Osteocyte (in vitro differentiated cells): ENCODE data around the gene RABGAP1L. TPM values are rescaled to one million over a fixed set of nuclear protein-coding genes. Genes with fewer than 3 reads are reported as not detected.

ENCODE experiments used
- DNase-seq: peaks from one replicate; pipeline ENCODE4 v3.0.0; 2021; ENCODE audit warnings: mixed read lengths; ENCODE audit not compliant: unreplicated experiment; ENCODE audit errors: extremely low spot score
- H3K27ac Mint-ChIP-seq: one replicate; pipeline ENCODE4 v1.8.0; 2021; ENCODE audit warnings: mild to moderate bottlenecking, mixed read lengths; ENCODE audit not compliant: unreplicated experiment
- H3K27me3 Mint-ChIP-seq: one replicate; pipeline ENCODE4 v1.8.0; 2021; ENCODE audit warnings: mixed read lengths; ENCODE audit not compliant: unreplicated experiment
- H3K36me3 Mint-ChIP-seq: one replicate; pipeline ENCODE4 v1.8.0; 2021; ENCODE audit warnings: mixed read lengths; ENCODE audit not compliant: unreplicated experiment
- H3K4me1 Mint-ChIP-seq: one replicate; pipeline ENCODE4 v1.8.0; 2021; ENCODE audit warnings: mixed read lengths; ENCODE audit not compliant: unreplicated experiment
- H3K4me3 Mint-ChIP-seq: one replicate; pipeline ENCODE4 v1.8.0; 2021; ENCODE audit warnings: mild to moderate bottlenecking, moderate library complexity, mixed read lengths; ENCODE audit not compliant: unreplicated experiment
- H3K9me3 Mint-ChIP-seq: one replicate; pipeline ENCODE4 v1.8.0; 2021; ENCODE audit warnings: mixed read lengths; ENCODE audit not compliant: unreplicated experiment
- total RNA-seq: library from RNA; stranded (reverse); gene quantifications from 2 replicates; pipeline ENCODE4 v1.2.1, GENCODE V29; 2021
- TF ChIP-seq, protein P1 (sequence below): fragments of 200-600 bp; sonication (generic); IDR thresholded peaks from 2 replicates; pipeline ENCODE4 v1.5.0; 2021; ENCODE audit warnings: antibody characterized with exemption, mild to moderate bottlenecking, moderate library complexity

RABGAP1L gene
- total RNA-seq, 1 donor from 2014 or later = 29.3 TPM

DNA sequence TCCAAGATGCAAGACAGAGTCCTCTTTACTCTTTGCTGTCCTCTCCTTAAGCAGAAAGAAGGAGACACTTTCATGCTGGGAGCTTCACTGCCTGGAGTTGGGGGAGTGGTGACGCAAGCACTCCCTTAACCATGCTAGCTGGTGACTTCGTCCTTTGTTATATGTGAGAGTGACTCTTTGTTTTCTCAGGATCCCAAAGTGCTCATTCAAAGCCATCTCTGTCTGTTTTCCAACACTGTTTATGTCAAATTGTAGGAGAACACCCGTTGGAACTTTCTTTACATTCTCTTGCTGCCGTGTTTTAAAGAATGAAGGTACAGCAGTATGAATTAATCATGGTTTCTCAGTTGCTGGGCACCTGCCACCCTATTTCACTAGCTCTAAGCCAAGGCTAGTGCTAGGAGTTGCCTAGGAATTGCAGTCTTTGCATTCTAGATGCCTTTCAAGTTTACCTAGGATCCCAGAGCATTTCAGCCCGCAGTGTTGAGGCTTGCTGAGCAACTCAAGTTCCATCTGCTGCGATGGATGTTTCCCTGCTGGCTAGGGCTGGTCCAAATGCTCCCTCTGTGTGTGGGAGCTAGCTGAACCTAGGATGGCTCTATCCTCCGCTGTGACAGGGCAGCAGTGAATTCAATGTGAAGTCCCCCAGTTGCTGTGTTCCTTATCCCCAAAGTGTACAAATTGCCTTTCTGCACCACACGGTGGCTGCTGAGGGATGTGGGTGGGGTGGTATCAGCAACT lies 205.8 kb downstream of the RABGAP1L start:
- no peaks in the 10 kb centered on the region for H3K36me3 Mint-ChIP-seq
- no peaks in the 10 kb centered on the region for H3K4me1 Mint-ChIP-seq
- H3K9me3 Mint-ChIP-seq = peaks cover 11% of the 10 kb centered on the region
- no peak overlapping the region for H3K27ac Mint-ChIP-seq
- no peaks in the 10 kb centered on the region for H3K27me3 Mint-ChIP-seq
- DNase-seq = no peak
- H3K4me3 Mint-ChIP-seq = no peak overlapping the region
- TF ChIP-seq, protein P1, sequence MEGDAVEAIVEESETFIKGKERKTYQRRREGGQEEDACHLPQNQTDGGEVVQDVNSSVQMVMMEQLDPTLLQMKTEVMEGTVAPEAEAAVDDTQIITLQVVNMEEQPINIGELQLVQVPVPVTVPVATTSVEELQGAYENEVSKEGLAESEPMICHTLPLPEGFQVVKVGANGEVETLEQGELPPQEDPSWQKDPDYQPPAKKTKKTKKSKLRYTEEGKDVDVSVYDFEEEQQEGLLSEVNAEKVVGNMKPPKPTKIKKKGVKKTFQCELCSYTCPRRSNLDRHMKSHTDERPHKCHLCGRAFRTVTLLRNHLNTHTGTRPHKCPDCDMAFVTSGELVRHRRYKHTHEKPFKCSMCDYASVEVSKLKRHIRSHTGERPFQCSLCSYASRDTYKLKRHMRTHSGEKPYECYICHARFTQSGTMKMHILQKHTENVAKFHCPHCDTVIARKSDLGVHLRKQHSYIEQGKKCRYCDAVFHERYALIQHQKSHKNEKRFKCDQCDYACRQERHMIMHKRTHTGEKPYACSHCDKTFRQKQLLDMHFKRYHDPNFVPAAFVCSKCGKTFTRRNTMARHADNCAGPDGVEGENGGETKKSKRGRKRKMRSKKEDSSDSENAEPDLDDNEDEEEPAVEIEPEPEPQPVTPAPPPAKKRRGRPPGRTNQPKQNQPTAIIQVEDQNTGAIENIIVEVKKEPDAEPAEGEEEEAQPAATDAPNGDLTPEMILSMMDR = no peak

DNA sequence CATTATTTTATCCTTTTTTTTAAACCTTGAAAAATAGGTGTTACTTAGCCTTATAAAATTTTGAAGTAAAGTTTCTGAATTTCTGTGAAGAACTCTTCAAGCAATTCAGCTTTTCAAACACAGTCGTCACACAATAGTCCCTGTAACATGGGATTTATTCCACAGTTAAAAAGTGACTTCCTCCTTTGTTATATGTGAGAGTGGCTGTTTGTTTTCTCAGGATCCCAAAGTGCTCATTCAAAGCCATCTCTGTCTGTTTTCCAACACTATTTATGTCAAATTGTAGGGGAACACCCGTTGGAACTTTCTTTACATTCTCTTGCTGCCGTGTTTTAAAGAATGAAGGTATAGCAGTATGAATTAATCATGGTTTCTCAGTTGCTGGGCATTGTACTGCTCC lies 207.6 kb downstream of the RABGAP1L start:
- TF ChIP-seq, protein P1 = no peak
- no peaks in the 10 kb centered on the region for H3K4me1 Mint-ChIP-seq
- H3K4me3 Mint-ChIP-seq = no peak overlapping the region
- no peak for DNase-seq
- H3K9me3 Mint-ChIP-seq = peaks cover 11% of the 10 kb centered on the region
- no peaks in the 10 kb centered on the region for H3K27me3 Mint-ChIP-seq
- H3K27ac Mint-ChIP-seq = no peak overlapping the region
- H3K36me3 Mint-ChIP-seq = no peaks in the 10 kb centered on the region

DNA sequence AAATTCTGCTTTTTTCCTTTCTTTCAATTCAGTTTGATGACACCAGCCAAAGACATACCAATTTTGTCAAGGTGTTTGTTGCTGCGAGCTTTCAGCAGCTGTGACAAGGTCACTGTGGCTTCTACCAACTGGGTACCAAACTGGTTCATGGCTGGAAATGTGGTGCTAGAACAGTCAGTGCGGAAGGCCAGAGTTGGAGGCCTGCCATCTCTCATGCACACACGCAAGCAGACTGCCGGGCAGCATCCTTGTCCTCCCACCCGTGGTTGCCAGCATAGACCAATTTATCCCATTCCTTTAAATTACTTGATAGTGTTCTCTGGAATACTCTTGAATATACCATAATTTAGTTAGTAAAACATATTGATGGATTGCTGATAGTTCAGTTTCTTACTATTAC lies 208.6 kb downstream of the RABGAP1L start:
- no peak overlapping the region for H3K4me3 Mint-ChIP-seq
- TF ChIP-seq, protein P1 = no peak
- H3K27ac Mint-ChIP-seq = no peak overlapping the region
- DNase-seq = no peak
- no peaks in the 10 kb centered on the region for H3K27me3 Mint-ChIP-seq
- H3K36me3 Mint-ChIP-seq = no peaks in the 10 kb centered on the region
- H3K9me3 Mint-ChIP-seq = peaks cover 7% of the 10 kb centered on the region
- H3K4me1 Mint-ChIP-seq = no peaks in the 10 kb centered on the region

DNA sequence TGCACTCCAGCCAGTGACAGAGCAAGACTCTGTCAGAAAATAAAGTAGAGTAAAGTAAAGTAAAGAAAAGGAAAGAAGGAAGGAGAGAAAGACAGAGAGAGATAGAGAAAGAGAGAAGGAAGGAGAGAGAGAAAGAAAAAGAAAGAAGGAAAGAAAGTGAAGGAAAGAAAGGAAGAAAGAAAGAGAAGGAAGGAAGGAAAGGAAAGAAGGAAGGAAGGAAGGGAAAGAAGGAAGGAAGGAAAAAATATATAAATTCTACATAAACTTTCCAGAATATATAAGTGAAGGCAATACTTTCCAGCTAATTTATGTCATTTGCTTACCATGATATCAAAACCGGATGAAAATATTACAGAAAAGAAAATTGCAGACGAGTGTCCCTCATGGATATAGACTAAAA lies 216.7 kb downstream of the RABGAP1L start:
- H3K36me3 Mint-ChIP-seq = peaks cover 2% of the 10 kb centered on the region
- peaks cover 7% of the 10 kb centered on the region for H3K9me3 Mint-ChIP-seq
- TF ChIP-seq, protein P1 = no peak
- H3K4me1 Mint-ChIP-seq = no peaks in the 10 kb centered on the region
- no peak overlapping the region for H3K27ac Mint-ChIP-seq
- H3K4me3 Mint-ChIP-seq = no peak overlapping the region
- H3K27me3 Mint-ChIP-seq = no peaks in the 10 kb centered on the region
- no peak for DNase-seq

DNA sequence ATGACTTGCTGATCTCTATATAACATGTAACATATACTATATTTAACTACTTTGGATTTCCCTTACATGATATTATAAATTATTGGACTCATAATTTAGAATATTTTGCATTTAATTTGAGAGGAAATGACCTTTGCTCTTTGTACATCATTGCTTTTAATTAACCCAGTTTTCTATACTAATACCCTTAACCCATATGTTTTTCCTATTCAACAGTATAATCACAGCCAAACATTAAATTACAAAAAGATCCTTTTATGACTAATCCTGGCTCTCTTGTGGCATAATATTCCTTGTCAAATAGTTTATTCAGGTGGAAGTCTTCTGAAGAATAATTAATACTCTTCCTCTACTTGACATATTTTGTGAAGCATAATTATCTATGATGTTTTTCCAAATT lies 232.4 kb downstream of the RABGAP1L start:
- Mint-ChIP-seq H3K9me3 (peaks cover 6% of the 10 kb centered on the region), H3K27ac (no peak overlapping the region), H3K27me3 (no peaks in the 10 kb centered on the region), H3K36me3 (no peaks in the 10 kb centered on the region), H3K4me3 (no peak overlapping the region), H3K4me1 (no peaks in the 10 kb centered on the region)
- DNase-seq = no peak
- TF ChIP-seq, protein P1 = no peak
